ENCODE data around the gene TCN2. TPM values are rescaled to one million over a fixed set of nuclear protein-coding genes. Genes with fewer than 3 reads are reported as not detected.

The TCN2 gene
- total RNA-seq, 5 donors from 2014 or later (not counting 1 experiment from before 2014, with no cell fraction given), result 0.26 to 0.65 (median 0.57) TPM

GRCh38 chr22:30604723-30605122 lies 2.3 kb upstream of the TCN2 start:
- Histone ChIP-seq H3K27ac (ENCODE audit: low read length) (no peak overlapping the region), H3K27me3 (replicated peaks in 1 of 2; ENCODE audit: control insufficient read depth in 2 of 2, extremely low read depth in 1 of 2, insufficient read depth in 2 of 2, low read length in 1 of 2) (peaks cover 0 to 17% of the 10 kb centered on the region in 2 experiments), H3K4me3 (ENCODE audit: control insufficient read depth in 1 of 2, extremely low read depth in 1 of 2, low read length in 1 of 2) (no peak overlapping the region), H3K9me3 (no peaks in the 10 kb centered on the region), H3K36me3 (ENCODE audit: control insufficient read depth in 2 of 2, extremely low read depth in 1 of 2, insufficient read depth in 1 of 2, low read length in 1 of 2) (no peaks in the 10 kb centered on the region), H3K4me1 (ENCODE audit: control insufficient read depth in 1 of 2, extremely low read depth in 1 of 2, insufficient read depth in 2 of 2, low read length in 2 of 2) (peaks cover 4 to 21% of the 10 kb centered on the region in 2 experiments)
- peaks cover 0 to 7% of the 10 kb centered on the region in 2 donors for H3K27me3 Mint-ChIP-seq
- WGBS (ENCODE audit: insufficient coverage), result 71% methylated on average over 1 of the region's 2 CpGs
- H3K4me3 Mint-ChIP-seq, result no peak overlapping the region
- ChIA-PET CTCF (interaction anchor here in 1 of 2 donors (0.6 kb wide), 1 partner anchor 15 kb away, joined by 3 read pairs; no protein-coding TSS in a partner anchor), POLR2A (interaction anchor here in 1 of 2 donors (0.6 kb wide), 1 partner anchor 719 kb away, joined by 4 read pairs; no protein-coding TSS in a partner anchor)
- H3K9me3 Mint-ChIP-seq, result no peaks in the 10 kb centered on the region
- H3K4me1 Mint-ChIP-seq, result peaks cover 20 to 29% (median 27%) of the 10 kb centered on the region in 3 donors
- no peak for DNase-seq
- no peaks in the 10 kb centered on the region for H3K36me3 Mint-ChIP-seq
- H3K27ac Mint-ChIP-seq, result no peak overlapping the region
- no peak for ATAC-seq (replicated peaks in 1 of 4)

- no peak overlapping the region for H3K27ac ChIP-seq (ENCODE audit: low read length)
- peak overlapping the region; percentile 13 to 92 (median 47) for H3K4me3 Mint-ChIP-seq
- CTCF ChIA-PET, result no interaction called here
- no peaks in the 10 kb centered on the region for H3K36me3 Mint-ChIP-seq
- H3K9me3 ChIP-seq, result no peaks in the 10 kb centered on the region
- peaks cover 20 to 29% (median 27%) of the 10 kb centered on the region in 3 donors for H3K4me1 Mint-ChIP-seq
- H3K9me3 Mint-ChIP-seq, result no peaks in the 10 kb centered on the region
- peaks cover 4 to 21% of the 10 kb centered on the region in 2 experiments for H3K4me1 ChIP-seq (ENCODE audit: control insufficient read depth in 1 of 2, extremely low read depth in 1 of 2, insufficient read depth in 2 of 2, low read length in 2 of 2)
- H3K27me3 ChIP-seq (replicated peaks in 1 of 2; ENCODE audit: control insufficient read depth in 2 of 2, extremely low read depth in 1 of 2, insufficient read depth in 2 of 2, low read length in 1 of 2), result peaks cover 0 to 23% of the 10 kb centered on the region in 2 experiments
- DNase-seq (peak in 26 of 35 experiments; percentile 4 to 56 (median 30)), ATAC-seq (replicated peaks in 1 of 4) (peak; percentile 33 to 49 (median 47))
- 0% methylated on average over 1 of the region's 9 CpGs for WGBS (ENCODE audit: insufficient coverage)
- H3K27me3 Mint-ChIP-seq, result peaks cover 0 to 9% of the 10 kb centered on the region in 2 donors
- no peak overlapping the region for H3K4me3 ChIP-seq (ENCODE audit: control insufficient read depth in 1 of 2, extremely low read depth in 1 of 2, low read length in 1 of 2)
- POLR2A ChIA-PET, result no interaction called here
- peak overlapping the region in 1 of 2 donors; percentile 25 for H3K27ac Mint-ChIP-seq
- H3K36me3 ChIP-seq (ENCODE audit: control insufficient read depth in 2 of 2, extremely low read depth in 1 of 2, insufficient read depth in 1 of 2, low read length in 1 of 2), result no peaks in the 10 kb centered on the region
These were observed 1.4 kb upstream of the TCN2 start for GRCh38 chr22:30605449-30606110.

DNA sequence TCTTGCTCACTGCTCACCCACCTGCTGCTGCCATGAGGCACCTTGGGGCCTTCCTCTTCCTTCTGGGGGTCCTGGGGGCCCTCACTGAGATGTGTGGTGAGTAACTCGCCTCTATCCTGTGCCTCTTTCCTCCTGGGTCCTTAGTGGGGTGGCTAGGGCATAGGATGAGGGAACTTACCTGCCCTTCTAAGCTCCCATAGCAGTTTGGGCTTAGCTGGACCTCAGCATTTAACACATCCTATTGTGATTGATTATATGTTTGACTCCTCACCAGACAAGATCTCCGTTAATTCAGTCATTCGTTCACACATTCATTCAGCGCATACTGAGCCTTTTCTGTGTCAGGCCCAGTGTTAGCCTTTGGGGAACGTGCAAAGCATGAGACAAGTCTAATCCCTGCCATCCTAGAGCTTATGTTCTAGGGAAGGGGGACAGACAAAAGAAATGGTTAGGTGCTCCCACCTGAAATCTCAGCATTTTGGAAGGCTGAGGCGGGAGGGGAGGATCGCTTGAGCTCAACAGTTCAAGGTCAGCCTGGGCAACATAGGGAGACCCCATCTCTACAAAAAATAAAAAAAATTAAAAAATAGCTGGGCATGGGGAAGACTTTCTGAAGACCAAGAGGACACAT lies 441 bp downstream of the TCN2 start:
- Histone ChIP-seq H3K4me1 (ENCODE audit: control insufficient read depth in 1 of 2, extremely low read depth in 1 of 2, insufficient read depth in 2 of 2, low read length in 2 of 2) (peaks cover 4 to 21% of the 10 kb centered on the region in 2 experiments), H3K36me3 (ENCODE audit: control insufficient read depth in 2 of 2, extremely low read depth in 1 of 2, insufficient read depth in 1 of 2, low read length in 1 of 2) (no peaks in the 10 kb centered on the region), H3K27ac (ENCODE audit: low read length) (no peak overlapping the region), H3K4me3 (ENCODE audit: control insufficient read depth in 1 of 2, extremely low read depth in 1 of 2, low read length in 1 of 2) (peak overlapping the region; percentile 26 to 56), H3K27me3 (replicated peaks in 1 of 2; ENCODE audit: control insufficient read depth in 2 of 2, extremely low read depth in 1 of 2, insufficient read depth in 2 of 2, low read length in 1 of 2) (peaks cover 0 to 25% of the 10 kb centered on the region in 2 experiments), H3K9me3 (no peaks in the 10 kb centered on the region)
- 100% methylated on average over 1 of the region's 7 CpGs for WGBS (ENCODE audit: insufficient coverage)
- peaks cover 0 to 8% of the 10 kb centered on the region in 2 donors for H3K27me3 Mint-ChIP-seq
- ChIA-PET POLR2A (no interaction called here), CTCF (interaction anchor here (0.5 to 1.2 kb wide), 6 partner anchors 18 to 1882 kb away, joined by 3 to 10 read pairs (median 4); no protein-coding TSS in a partner anchor)
- H3K4me3 Mint-ChIP-seq, result peak overlapping the region; percentile 79 to 92 (median 80)
- no peaks in the 10 kb centered on the region for H3K36me3 Mint-ChIP-seq
- H3K27ac Mint-ChIP-seq, result peak overlapping the region in 1 of 2 donors; percentile 81
- no peaks in the 10 kb centered on the region for H3K9me3 Mint-ChIP-seq
- DNase-seq (no peak), ATAC-seq (replicated peaks in 1 of 4) (peak in 2 of 4 experiments; percentile 21)
- peaks cover 20 to 26% (median 25%) of the 10 kb centered on the region in 3 donors for H3K4me1 Mint-ChIP-seq

DNA sequence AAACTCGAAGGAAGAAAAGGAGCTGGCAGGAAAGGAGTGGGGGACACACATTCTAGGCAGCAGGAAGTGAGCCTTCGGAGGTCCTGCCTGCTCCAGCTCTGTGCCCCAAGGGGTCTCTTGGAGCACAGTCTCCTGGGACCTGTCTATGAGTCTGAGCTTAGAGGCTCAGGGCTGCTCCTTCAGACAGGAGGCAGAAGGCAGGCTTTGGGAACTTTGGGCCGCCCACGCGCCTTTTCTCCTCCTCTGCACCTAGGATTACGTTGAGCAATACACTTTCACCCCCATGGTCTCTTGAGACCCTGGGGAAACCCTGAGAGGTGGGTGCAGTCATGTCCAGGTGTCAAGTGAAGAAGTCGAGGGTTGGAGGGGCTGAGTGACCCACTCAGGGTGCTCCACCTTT lies 965 bp downstream of the TCN2 start:
- ChIA-PET POLR2A (no interaction called here), CTCF (interaction anchor here (0.9 to 1.2 kb wide), 2 partner anchors 18 to 218 kb away, joined by 4 to 5 read pairs; no protein-coding TSS in a partner anchor)
- Mint-ChIP-seq H3K9me3 (no peaks in the 10 kb centered on the region), H3K36me3 (no peaks in the 10 kb centered on the region), H3K27ac (no peak overlapping the region), H3K4me3 (peak overlapping the region in 1 of 3 donors; percentile 92), H3K4me1 (peaks cover 20 to 26% (median 25%) of the 10 kb centered on the region in 3 donors), H3K27me3 (peaks cover 0 to 8% of the 10 kb centered on the region in 2 donors)
- ATAC-seq (replicated peaks in 1 of 4) (no peak), DNase-seq (no peak)
- Histone ChIP-seq H3K27ac (ENCODE audit: low read length) (no peak overlapping the region), H3K36me3 (ENCODE audit: control insufficient read depth in 2 of 2, extremely low read depth in 1 of 2, insufficient read depth in 1 of 2, low read length in 1 of 2) (no peaks in the 10 kb centered on the region), H3K9me3 (no peaks in the 10 kb centered on the region), H3K4me1 (ENCODE audit: control insufficient read depth in 1 of 2, extremely low read depth in 1 of 2, insufficient read depth in 2 of 2, low read length in 2 of 2) (peaks cover 4 to 21% of the 10 kb centered on the region in 2 experiments), H3K27me3 (replicated peaks in 1 of 2; ENCODE audit: control insufficient read depth in 2 of 2, extremely low read depth in 1 of 2, insufficient read depth in 2 of 2, low read length in 1 of 2) (peaks cover 0 to 25% of the 10 kb centered on the region in 2 experiments), H3K4me3 (ENCODE audit: control insufficient read depth in 1 of 2, extremely low read depth in 1 of 2, low read length in 1 of 2) (no peak overlapping the region)
- WGBS (ENCODE audit: insufficient coverage), result 70% methylated on average over 3 of the region's 7 CpGs

DNA sequence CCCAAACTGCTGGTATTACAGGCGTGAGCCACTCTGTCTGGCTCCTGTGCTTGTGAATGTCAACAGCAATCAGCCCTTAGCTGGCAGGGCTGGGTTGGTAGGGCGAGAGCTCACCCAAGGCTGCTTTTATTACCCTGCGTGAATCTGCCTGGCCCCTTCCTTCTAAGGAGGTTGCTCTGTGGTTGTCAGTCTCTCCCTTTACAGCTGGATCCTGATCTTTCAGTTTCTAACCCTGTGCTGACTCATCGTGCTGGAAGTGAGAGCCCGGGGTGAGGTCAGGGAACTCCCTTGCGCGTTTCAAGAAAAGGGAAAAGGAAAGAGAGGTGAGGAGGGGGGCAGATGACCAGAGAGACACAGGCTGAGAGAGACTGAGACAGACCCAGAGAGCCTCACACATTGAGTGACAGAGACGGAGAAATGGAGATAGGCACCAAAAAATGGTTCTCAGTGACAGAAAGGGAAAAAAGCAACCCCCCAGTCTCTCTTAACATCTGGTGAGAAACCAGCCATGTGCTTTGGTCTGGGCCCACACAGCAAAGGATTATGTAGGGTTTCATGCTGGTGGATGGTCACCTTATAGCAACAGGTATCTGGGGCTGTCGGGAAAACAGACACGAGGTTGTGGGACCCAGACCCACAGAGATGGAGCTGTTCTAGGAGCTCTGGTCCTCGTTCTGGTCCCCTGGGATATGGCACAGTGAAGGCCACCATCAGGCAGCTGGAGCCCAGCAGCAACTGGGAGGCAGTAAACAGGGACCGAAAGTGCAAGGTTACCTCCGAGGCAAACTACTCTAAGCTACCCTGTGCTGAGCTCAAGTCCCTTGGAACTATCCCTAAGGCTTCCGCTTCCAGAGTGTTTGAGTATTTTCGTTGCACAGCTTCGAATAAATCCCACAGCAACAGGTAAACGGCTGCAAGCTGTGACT lies 2.5 kb downstream of the TCN2 start:
- peaks cover 20 to 26% (median 25%) of the 10 kb centered on the region in 3 donors for H3K4me1 Mint-ChIP-seq
- H3K36me3 Mint-ChIP-seq, result no peaks in the 10 kb centered on the region
- ATAC-seq (replicated peaks in 1 of 4) (no peak), DNase-seq (peak in 1 of 35 experiments; percentile 14)
- H3K9me3 Mint-ChIP-seq, result no peaks in the 10 kb centered on the region
- H3K36me3 ChIP-seq (ENCODE audit: control insufficient read depth in 2 of 2, extremely low read depth in 1 of 2, insufficient read depth in 1 of 2, low read length in 1 of 2), result no peaks in the 10 kb centered on the region
- 54% methylated on average over 15 of the region's 17 CpGs for WGBS (ENCODE audit: insufficient coverage)
- H3K27ac ChIP-seq (ENCODE audit: low read length), result no peak overlapping the region
- peaks cover 0 to 25% of the 10 kb centered on the region in 2 experiments for H3K27me3 ChIP-seq (replicated peaks in 1 of 2; ENCODE audit: control insufficient read depth in 2 of 2, extremely low read depth in 1 of 2, insufficient read depth in 2 of 2, low read length in 1 of 2)
- ChIA-PET CTCF (no interaction called here), POLR2A (interaction anchor here in 1 of 2 donors (0.6 kb wide), 1 partner anchor 12 kb away, joined by 7 read pairs; no protein-coding TSS in a partner anchor)
- no peak overlapping the region for H3K4me3 ChIP-seq (ENCODE audit: control insufficient read depth in 1 of 2, extremely low read depth in 1 of 2, low read length in 1 of 2)
- H3K27ac Mint-ChIP-seq, result no peak overlapping the region
- H3K27me3 Mint-ChIP-seq, result peaks cover 0 to 8% of the 10 kb centered on the region in 2 donors
- no peaks in the 10 kb centered on the region for H3K9me3 ChIP-seq
- H3K4me3 Mint-ChIP-seq, result no peak overlapping the region
- H3K4me1 ChIP-seq (ENCODE audit: control insufficient read depth in 1 of 2, extremely low read depth in 1 of 2, insufficient read depth in 2 of 2, low read length in 2 of 2), result peaks cover 4 to 21% of the 10 kb centered on the region in 2 experiments
